HG03196 (cell line): ENCODE results near the gene DACT2.
"Not testable (repeated sequence)": the region's sequence is repeated elsewhere in the genome, so short reads cannot be mapped to it uniquely, and the experiment has no call there.

Experiments used
- ATAC-seq: cut with Tn5 transposase; IDR thresholded peaks from one replicate; pipeline ENCODE4 v1.9.1; 2021; ENCODE audit not compliant: unreplicated experiment

Gene DACT2

DNA sequence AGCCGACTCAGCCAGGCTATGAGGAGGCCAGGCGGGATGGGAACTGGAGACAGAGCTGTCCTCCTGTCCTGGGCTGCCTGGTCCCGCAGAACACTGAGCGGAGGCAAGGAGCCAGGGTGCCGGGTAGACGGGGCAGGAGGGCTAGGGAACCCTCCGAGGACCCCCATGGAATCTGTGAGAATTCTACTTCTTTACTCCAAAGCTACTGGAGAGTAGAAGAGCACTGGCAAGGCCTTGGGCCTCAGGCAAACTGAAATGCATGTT, 14.9 kb downstream of the DACT2 start:
- no peak for ATAC-seq

DNA sequence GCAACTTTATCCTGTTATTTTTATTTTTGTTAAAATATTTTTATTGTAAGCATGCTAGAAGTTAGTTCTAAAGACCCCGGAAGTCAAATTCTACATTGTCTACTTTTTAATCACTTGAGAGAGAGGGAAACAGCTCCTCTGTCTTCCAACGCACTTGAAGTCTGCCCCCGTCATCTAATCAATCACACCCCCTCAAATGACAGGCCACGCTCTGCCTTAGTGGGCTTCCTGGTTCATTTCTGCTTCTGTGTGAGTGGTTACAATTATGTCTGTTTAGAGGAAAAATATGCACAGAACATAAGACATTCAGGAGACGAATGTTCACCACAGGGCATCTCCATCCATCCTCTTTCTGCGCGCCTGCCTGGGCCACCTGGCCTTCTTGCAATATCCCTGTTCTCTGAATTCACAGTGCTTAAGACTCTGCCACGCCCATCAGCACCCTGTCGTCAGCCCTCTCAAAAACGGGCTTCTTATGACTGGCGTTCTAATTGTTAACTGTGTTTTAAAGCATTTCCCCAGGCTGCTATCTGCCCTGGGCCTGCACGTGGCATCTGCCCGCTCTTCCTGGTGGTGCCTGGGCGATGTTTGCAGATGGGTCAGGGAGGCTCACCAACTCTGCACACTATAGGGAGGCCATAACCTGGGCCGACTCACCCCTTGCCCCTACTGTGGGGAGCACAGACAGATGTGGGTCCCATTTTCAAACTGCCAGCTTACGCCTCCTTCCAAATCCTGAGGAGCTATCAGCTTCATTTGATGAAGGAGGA, 15.4 kb downstream of the DACT2 start:
- ATAC-seq, result no peak

DNA sequence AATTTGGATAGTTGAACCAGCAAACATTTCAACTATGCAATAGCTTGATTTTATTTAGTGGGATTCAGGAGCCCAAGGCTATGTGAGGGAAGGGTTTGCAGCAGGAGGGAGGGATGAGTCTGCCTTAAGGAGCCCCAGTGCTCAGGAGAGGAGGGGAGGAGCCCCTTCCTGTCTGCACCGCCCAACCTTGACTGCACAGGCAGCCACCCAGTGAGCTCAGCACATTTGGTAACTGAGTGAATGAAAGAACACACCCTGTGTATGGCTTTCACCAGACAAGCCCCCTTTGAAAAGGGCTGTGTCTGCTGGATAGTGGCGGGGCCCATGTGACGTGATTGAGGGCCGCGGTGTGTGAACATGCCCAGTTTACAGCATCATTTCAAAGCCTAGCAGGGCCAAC, 17.0 kb downstream of the DACT2 start:
- ATAC-seq, result no peak

DNA sequence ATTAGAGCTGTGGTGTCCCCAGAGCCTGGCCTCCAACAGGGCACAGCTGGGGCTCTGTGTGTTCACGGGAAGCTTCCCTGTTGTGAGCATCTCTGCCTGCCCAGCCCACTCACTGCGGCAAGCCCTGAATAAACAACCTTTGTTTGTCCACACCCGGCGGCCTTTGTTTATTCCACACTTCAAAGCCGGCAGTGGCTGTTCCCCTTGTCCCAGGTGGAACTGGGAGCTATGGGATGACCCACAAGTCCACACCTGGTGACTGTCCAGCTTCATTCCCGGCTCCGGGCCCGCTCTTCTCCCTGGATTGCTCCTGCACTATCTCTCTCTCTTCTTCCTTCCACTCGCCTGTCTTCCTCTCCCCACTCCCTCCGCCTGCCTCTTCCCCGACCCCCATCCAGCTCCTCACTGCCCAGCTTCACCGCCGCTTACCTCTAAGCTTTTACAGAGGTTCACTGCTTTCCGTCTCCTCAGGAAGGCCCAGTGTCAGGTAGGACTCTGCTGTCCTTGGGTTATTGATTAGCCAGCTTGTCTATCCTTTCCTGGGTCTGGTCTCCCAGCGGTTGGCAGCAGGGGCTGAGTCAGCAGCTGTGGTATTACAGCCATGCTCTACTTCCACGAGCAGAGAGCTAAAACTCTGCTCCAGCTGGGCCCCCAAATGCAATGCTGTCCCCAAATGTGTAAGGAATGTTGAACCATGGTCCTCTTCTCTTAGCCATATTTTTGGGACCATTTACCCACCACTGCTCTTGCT, 17.8 kb downstream of the DACT2 start:
- no peak for ATAC-seq

DNA sequence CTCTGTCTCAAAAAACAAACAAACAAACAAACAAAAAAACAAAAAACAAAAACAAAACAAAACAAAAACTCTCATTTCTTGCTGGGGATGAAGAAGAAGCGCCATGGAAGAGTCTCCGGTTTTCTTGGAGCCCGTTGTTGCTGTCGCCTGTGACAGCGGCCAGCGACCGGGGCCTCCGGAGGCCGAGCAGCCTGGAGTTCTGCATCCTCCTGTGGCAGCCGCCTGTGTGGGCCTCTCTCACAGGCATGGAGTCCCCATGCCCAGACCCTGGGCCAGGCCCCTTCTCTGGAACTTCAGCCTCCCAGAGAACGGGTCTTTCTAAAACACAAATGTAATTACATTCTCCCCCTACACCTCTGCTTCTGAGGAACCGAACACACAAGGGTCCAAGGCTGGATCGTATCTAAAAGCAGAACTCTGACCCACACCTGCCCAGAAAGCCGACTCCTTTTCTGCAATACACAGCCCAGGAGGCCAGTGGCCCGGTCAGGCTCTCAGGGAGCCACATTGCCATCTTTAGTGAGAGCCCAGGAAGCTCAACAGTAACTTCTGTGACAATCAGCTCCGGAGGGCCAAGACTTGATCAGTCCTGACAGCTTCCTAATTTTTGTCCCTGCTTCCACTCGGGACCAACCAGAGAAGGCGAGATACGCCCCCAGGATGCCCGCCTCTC, 18.5 kb downstream of the DACT2 start:
- no peak for ATAC-seq

DNA sequence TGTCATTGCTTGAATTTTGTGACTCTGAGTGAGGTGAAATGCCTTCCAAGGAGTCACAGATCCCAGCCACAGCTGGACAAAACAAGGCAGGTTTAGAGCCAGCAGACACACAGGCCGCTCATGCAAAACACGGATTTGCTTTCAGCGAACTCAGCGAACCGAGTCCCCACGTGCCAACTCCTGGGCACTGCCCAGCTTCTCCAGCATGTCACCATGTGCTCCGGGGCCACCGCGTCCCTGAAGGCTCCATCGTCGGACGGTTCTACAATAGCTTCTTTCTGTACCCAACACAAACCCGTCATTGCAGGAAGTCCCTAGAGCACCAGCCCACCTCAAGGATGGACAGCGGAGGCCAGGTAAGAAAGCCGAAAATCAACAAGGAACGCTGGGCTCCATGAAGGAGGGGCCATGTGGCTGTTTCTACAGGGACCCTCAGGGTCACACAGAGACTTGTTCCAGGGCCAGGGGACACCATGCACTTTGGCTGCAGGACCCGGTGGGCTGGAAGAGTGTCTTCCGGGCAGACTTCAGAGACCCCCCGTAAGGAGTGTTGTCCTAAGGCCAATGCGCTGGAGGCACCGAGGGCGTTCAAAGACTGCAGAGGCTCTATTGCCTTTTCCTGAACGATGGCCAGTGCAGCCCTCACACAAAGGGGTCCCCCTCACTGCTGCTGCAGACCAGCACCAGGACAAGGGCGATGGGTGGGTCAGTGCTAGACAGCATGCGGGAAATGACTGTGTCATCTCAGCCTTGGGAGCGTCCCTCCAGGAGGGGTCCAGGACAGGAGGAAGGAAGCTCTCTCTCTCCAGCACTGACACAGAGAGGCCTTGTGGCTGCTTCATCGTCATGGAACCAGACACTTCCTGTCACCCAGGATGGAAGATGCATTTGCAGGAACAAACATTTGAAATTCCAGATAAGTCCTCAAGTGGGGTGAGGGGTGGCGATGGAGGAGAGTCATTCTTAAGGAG, 19.8 kb downstream of the DACT2 start:
- no peak for ATAC-seq

DNA sequence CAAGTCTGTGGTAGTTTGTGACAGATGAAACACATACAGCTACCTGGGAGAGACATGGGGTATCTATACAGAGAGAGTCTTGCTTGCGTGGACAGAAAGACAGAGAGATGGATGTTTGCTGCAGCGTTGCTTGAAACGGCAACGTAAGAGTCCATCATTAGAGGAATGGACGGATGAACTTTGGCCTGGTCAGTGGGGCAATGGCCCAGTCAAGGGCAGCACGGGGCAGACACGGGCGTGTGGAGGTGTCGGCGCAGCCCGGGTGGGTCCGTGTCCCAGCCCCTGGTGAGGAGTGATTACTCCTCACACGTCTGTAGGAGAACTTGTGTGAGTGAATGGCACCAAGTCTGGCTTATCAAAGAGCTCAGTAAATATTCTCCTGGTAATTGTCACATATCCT, 21.9 kb downstream of the DACT2 start:
- no peak for ATAC-seq

DNA sequence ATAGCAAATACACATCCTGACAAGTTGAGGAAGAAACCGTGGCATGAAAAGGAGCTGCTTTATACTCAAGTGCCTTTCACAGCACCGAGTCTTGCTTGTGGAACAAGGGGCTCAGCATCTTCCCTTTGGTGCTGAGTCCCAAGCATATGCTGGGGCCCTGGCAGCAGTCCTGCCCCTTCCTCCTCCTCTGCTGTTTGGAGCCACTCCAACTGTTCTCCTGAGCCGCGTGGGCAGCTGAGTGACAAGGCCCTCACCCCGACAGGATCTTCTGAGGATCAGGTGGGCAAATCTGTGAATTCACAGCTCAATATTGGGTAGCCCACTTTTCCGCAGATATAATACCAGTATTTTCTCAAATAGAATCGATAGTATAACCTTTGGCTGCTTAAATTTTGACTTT, 24.7 kb downstream of the DACT2 start:
- no peak for ATAC-seq

DNA sequence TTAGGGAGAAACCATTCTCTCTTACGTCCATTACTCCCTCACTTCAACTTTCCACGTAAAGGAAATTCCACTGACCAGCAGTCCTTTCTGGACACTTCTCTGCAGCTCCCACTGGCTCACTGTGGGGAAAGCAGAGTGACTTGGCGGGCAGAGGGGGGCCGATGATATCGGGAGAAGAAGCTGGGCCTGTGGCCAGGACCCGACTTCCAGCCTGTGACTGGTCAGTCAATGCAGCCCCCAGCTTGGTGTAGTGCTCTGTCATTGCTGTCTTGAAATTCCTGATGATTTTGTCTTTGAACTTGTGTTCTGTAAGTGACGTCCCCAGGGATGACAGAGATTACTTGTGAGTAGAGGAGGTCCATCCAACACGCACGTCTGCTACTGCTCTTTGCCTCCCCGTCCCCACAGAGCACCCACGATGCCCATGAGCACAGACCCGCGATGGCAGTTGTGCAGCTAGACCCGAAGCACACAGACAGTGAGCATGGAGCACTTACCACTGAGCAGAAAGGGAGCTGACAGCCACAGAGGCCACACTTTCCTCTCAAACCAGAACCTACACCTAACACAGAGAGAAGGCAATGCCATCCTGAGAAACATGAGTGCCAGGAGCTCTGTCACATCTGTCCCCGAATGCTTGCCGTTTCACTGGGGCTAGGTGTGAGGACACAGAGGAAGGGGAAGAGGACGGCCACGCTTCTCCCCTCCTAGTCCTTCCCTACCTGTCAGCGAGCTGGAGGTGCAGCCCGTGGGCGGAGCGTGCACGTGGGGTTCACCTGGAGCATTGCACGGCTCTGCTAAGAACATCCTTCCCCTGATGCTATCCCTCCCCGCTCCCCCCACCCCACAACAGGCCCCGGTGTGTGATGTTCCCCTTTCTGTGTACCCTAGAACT, 25.7 kb downstream of the DACT2 start:
- ATAC-seq, result no peak

DNA sequence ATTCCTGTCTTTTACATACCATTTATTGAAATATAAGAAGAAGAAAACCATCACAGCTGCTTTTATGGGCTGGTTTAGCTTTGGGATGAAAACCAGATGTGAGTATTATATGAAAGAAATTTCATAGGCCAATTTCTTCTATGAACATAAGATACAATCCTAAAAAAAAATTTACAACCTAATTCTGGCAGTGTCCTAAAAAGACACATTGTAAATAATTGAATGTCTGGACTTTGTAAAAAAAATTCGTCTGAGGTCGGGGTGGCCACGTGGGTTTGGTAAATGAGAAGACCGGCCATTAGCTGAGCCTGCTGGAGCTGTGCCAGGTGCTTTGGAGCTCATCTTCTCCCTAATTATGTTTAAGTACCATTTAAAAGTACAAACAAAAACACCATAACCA, 26.8 kb downstream of the DACT2 start:
- no peak for ATAC-seq

DNA sequence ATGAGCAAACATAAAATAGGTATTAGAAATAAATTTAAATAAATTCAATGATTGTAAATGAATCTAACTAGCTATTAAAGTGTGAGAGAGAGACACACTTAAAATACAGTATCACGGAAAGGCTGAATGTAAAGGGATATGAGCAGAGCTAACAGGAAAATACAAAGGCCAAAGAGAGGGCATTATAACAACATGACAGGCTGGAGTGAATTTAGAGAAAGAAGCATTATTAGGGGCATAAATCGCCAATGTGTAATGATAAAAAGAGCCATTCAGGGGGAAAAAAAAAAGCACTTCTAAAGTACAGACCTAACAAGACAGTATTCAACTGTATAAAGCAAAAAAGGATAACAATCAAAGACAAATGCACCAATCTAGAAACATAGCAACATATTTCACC, 28.1 kb downstream of the DACT2 start:
- no peak for ATAC-seq

DNA sequence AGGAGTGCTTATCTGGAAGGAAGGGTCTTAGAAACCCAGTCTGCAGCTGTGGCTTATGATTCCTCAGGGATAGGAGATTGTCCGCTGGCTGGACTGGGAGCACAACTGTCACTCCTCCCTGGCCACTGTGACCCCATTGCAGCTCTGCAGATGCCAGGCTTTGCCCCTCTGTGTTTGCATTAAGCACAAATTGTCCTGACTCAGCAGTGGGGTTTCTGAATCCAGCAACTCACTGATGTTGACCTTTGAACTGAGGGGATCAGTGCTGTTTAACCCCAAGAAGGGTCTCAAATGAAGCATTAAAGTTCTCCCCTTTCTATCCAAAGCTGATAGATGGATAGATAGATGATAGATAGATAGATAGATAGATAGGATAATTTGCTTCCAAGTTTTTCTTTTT, 29.5 kb downstream of the DACT2 start:
- no peak for ATAC-seq

DNA sequence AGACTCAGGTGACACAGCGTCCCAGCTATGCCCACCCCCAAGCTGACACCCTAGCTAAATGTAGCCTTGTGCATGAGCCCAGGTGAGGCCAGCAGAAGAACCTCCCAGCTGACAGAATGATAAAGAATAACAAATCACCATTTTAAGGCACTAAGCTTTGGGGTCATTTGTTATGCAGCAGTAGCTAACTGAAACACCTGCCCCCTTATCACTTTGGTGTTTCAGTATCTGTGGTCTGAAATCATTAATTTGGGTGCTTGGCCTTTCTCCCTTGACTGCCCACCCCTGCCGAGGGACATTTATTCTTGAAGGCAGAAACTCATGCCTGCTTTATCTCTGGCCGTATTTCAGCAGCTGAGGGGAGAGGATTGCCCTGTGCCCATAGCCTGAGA, 30.0 kb downstream of the DACT2 start:
- no peak for ATAC-seq

DNA sequence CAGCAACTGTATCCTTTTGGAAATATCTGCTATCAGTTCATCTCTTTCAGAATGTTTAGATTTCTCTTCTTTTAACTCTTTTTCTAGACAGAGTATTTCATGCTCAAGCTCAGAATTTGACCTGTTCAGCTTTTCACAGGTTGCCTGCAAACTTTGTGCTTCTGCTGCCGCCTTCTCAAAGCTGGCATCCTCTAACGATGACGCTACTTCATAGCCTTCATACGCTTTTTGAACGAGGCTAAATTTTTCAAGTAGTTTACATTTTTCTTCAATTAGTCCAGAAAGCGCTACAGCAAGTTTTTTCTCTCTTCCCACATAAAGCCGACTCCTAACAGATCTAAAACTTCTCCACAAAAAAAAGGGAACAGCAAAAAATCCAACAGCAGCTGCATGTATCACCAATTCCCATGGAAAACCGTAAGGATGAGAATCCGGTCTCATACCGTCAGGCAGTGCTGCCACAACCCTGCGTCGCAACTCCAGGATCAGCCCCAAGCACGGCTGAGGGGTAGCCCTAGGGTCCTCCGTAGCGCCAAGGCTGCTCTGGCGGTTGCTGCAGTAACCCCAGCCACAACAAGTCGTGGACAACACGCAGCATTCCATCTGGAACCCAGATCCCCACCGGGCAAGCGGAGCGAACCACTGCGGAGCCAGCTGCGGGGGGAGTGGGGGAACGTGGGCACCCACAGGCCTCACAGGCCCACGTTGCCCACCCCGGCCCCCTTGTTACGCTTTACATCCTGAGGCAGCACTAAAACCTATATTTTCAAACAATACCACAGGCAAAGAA, 30.6 kb downstream of the DACT2 start:
- no peak for ATAC-seq

DNA sequence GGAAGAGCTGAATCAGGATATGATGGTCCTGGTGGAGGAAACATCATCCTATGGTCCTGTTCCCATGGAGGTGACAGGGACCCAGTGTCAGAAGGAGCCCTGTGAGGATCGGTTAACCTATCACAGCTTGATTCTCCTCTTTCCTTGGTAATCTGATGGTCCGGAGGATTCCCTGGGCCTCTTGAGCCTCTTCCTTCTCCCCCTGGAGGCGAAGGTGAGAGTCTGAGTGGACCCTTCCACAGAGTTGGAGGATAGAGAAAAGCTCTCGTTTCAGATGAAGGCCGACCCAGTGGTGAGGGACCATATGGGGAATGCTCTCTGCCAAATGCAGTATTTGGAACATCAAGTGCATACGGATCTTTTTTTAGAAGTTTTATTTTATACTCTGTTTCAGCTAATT, 32.1 kb downstream of the DACT2 start:
- not testable (repeated sequence) for ATAC-seq

DNA sequence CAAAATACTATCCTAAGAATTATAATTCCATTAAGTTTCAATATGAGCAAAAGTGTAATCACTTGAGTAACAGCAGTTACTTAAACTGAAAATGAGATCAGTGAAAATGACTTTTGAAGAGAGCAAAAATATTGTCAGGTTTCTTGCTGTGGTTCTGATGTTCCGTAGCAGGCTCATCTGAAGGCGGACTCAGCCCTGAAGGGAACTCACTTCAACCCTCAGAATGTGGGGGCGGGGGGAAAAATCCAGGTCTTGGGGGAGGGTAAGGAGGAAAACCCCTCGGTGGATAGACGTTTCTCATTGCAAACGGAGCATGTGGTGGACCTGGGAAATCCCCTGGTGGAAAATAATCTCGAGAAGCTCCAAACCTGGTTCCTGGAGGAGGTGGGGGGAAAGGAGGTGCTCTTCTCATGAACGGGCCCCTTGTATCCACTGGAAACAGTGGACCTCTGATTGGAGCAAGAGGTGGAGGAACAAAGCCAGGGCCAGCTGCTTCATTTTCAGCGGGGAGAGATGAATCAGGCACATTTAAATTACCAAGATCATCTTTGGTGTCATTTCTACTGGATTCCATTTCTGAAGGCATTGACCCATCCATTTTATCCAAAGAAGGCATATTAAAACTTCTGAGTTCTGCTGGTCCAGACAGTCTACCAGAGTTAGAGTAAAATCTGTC, 32.7 kb downstream of the DACT2 start:
- ATAC-seq, result not testable (repeated sequence)

DNA sequence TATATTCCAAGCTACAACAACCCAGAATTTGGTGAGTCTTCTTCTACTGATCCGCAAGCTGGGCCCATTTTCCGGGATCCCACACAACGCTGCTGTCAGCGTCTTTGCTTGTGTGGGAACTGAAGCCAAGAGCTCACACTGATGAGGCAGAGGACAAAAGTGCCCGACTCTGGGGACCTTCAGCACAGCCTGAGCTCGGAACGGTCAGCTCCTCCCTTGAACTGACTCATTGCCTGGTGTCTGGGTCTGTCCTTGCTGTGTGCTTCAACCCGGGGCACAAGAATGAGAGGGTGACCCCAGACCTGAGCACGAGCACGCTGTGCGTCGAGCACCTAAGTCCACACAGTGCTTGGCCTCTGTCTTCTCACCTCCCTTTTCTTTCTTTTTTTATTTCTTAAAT, 33.5 kb downstream of the DACT2 start:
- no peak for ATAC-seq

DNA sequence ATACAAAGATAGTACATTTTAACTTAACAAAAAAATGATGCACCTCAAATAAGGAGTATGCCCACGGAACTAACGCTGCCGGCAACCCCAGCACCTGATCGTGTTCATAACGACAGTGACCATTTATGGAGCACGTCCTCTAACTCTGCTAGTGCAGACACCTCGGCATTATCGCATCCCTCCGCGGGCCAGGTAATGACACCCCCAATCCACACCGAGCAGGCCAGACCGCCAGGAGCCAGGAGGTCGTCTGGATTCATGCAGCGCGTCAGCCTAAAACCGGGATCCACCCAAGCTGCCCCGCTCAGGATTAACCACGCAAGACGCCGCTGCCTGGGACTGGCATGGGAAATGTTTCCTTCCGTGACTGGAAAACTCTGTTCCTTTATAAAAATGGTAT, 34.1 kb downstream of the DACT2 start:
- ATAC-seq, result no peak

DNA sequence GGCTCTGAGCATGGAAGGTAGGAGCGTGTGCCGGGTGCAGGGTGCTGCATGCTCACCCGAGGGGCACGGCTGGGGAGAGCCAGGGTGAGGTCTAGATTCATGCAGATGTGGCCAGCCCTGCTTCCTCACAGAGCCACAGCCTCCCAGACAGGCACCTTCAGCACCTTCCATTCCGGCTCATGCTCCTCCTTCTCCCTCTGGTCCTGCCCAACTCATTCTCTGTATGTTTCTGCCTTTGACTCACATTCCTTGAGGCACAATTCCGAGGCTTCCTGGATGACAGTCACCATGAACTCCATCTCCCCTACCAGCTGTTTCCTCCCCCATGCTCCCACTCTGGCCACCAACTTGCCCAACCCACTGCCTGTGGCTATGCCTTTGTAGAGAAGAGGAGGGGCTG, 35.4 kb downstream of the DACT2 start:
- no peak for ATAC-seq
